BJ (cell line): ENCODE measurements around the gene RNFT2. TPM values are rescaled to one million over a fixed set of nuclear protein-coding genes. Genes with fewer than 3 reads are reported as not detected.

Experiments
- CTCF ChIA-PET: fragments of 350-600 bp; formaldehyde crosslinking; extraction: SDS; loops from one replicate; lab custom pipeline; 2021; ENCODE audit warnings: antibody characterized with exemption, inconsistent platforms; lab: Yijun Ruan, JAX
- POLR2A ChIA-PET: fragments of 300-600 bp; sonication (Branson Sonifier 250); formaldehyde crosslinking; extraction: SDS; loops from one replicate; lab custom pipeline; 2021; ENCODE audit warnings: antibody characterized with exemption; lab: Charles Lee
- DNase-seq: peaks from one replicate; pipeline ENCODE4 v3.0.0-alpha.2; 2011; ENCODE audit warnings: low read depth
- H3K27me3 ChIP-seq: 2 replicates; pipeline ENCODE4 v1.6.0; 2011; ENCODE audit warnings: low read length; ENCODE audit not compliant: control insufficient read depth, insufficient read depth
- H3K36me3 ChIP-seq: 2 replicates; pipeline ENCODE4 v1.5.1; 2011; ENCODE audit warnings: low read length; ENCODE audit not compliant: control insufficient read depth, insufficient read depth
- H3K4me3 ChIP-seq: 2 replicates; pipeline ENCODE4 v1.5.1; 2011; ENCODE audit warnings: low read depth, mild to moderate bottlenecking, control low read depth, low read length
- CTCF ChIP-seq: IDR thresholded peaks from 2 replicates; pipeline ENCODE4 v1.5.1; 2011; ENCODE audit warnings: low read depth, mild to moderate bottlenecking, control low read depth, inconsistent platforms, low read length, moderate library complexity; ENCODE audit not compliant: insufficient read depth
- polyA minus RNA-seq: library from RNA; depleted of rRNA, polyadenylated mRNA; stranded (reverse); fragments of >200 nt; gene quantifications from 2 replicates; pipeline ENCODE4 v1.2.3, GENCODE V29; 2011; rRNA and poly(A)+ RNA removed
- polyA plus RNA-seq: library from polyadenylated mRNA; depleted of rRNA; stranded (reverse); fragments of >200 nt; gene quantifications from 2 replicates; pipeline ENCODE4 v1.2.3, GENCODE V29; 2011; rRNA removed

The RNFT2 gene
- 1.1 and 1.2 TPM in 2 replicates for polyA plus RNA-seq
- 3.9 and 4.2 TPM in 2 replicates for polyA minus RNA-seq

- CTCF ChIA-PET = no interaction called here
- Histone ChIP-seq H3K36me3 (peaks cover 2% of the 10 kb centered on the region), H3K4me3 (peak within 1 kb of the TSS; percentile 84), H3K27me3 (no peaks in the 10 kb centered on the region)
- TF ChIP-seq CTCF = 0 out of 2 replicates have a peak, but pooled peaks have one; percentile 4
- DNase-seq = peak; percentile 95
- POLR2A ChIA-PET = no interaction called here
These were observed at the start of gene RNFT2, which contains the start of gene SPRING1 for GRCh38 chr12:116737774-116738657. Gene RNFT2 (plus strand): TSS chr12:116738315. CDS start chr12:116740498, 2,183 bp downstream. Gene SPRING1 (minus strand): TSS chr12:116738069. CDS start chr12:116737900, 169 bp downstream.

- DNase-seq = no peak
- CTCF ChIA-PET = interaction anchor here (1.4 kb wide), 1 partner anchor 34 kb away, joined by 3 read pairs; no protein-coding TSS in a partner anchor
- peaks cover 25% of the 10 kb centered on the region for H3K27me3 ChIP-seq
- H3K4me3 ChIP-seq = no peak overlapping the region
- POLR2A ChIA-PET = no interaction called here
- H3K36me3 ChIP-seq = no peaks in the 10 kb centered on the region
- TF ChIP-seq CTCF = no peak
These were observed 48.6 kb upstream of the RNFT2 start for GRCh38 chr12:116689521-116689920.

GRCh38 chr12:116689979-116690744 is 48.0 kb upstream of the RNFT2 start:
- POLR2A ChIA-PET = no interaction called here
- no peak for DNase-seq
- Histone ChIP-seq H3K36me3 (no peaks in the 10 kb centered on the region), H3K4me3 (no peak overlapping the region), H3K27me3 (peaks cover 30% of the 10 kb centered on the region)
- CTCF ChIA-PET = interaction anchor here (1.4 to 3.9 kb wide), 2 partner anchors 14 to 34 kb away, joined by 3 to 19 read pairs; no protein-coding TSS in a partner anchor
- no peak for TF ChIP-seq CTCF

GRCh38 chr12:116691205-116691604 is 46.9 kb upstream of the RNFT2 start:
- POLR2A ChIA-PET = no interaction called here
- DNase-seq = no peak
- CTCF ChIA-PET = interaction anchor here (3.9 kb wide), 1 partner anchor 12 kb away, joined by 19 read pairs; no protein-coding TSS in a partner anchor
- TF ChIP-seq CTCF = no peak
- Histone ChIP-seq H3K36me3 (no peaks in the 10 kb centered on the region), H3K4me3 (no peak overlapping the region), H3K27me3 (peaks cover 33% of the 10 kb centered on the region)
